Fibroblast of lung (primary cell): Measurements from ENCODE around the gene SEMA5B.

Experiments used
- EZH2 ChIP-seq: IDR thresholded peaks from 2 replicates; pipeline ENCODE4 v1.5.1; 2012; ENCODE audit warnings: low read length, control low read depth, mild to moderate bottlenecking; ENCODE audit errors: missing control alignments
- TF ChIP-seq, protein P1 (sequence below), 2 donors: IDR thresholded peaks in 1 of 2; conservative IDR thresholded peaks in 1 of 2; 1 replicate in 1 of 2; 2 replicates in 1 of 2; pipeline ENCODE4 v1.5.1; 2011 to 2012; ENCODE audit warnings: low read length in 2 of 2, control low read depth in 1 of 2, inconsistent platforms in 1 of 2, low read depth in 1 of 2, mild to moderate bottlenecking in 1 of 2

DNA sequence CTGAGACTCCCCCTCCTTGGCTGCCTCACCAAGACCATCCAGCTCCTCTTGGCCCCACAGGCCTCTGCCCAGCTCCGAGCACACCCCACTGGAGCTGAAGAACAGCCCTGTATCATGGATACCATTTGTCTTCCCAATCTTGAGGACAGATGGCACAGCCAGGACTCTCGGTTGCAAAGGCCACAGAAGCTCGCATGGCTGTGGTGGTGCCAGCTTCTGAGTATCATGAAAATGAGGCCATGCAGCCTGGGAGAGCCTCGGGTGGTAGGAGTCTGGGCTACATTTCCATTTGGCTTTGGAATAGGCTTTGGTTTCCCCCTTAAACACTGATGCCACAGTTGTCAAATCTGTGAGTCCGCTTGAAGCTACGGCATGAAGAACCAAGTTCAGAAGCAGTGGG is 106.6 kb downstream of the SEMA5B start:
- TF ChIP-seq, protein P1, sequence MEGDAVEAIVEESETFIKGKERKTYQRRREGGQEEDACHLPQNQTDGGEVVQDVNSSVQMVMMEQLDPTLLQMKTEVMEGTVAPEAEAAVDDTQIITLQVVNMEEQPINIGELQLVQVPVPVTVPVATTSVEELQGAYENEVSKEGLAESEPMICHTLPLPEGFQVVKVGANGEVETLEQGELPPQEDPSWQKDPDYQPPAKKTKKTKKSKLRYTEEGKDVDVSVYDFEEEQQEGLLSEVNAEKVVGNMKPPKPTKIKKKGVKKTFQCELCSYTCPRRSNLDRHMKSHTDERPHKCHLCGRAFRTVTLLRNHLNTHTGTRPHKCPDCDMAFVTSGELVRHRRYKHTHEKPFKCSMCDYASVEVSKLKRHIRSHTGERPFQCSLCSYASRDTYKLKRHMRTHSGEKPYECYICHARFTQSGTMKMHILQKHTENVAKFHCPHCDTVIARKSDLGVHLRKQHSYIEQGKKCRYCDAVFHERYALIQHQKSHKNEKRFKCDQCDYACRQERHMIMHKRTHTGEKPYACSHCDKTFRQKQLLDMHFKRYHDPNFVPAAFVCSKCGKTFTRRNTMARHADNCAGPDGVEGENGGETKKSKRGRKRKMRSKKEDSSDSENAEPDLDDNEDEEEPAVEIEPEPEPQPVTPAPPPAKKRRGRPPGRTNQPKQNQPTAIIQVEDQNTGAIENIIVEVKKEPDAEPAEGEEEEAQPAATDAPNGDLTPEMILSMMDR (conservative IDR thresholded peaks at IDR 0.05 in 1 of 2, IDR thresholded peaks at IDR 0.05 in 1 of 2; ENCODE audit: low read depth in 1 of 2, low read length in 2 of 2): no peak
- TF ChIP-seq EZH2: no peak
